HL-60 (cell line): ENCODE data around the gene GMDS.

Experiments
- POLR2AphosphoS5 ChIP-seq: IDR thresholded peaks from 2 replicates; pipeline ENCODE4 v1.6.1; 2012; ENCODE audit warnings: low read depth
- TF ChIP-seq, protein P1 (sequence below): IDR thresholded peaks from one replicate; pipeline ENCODE4 v1.5.1; 2011; ENCODE audit warnings: low read length, control low read depth, inconsistent platforms; ENCODE audit not compliant: insufficient read depth

DNA sequence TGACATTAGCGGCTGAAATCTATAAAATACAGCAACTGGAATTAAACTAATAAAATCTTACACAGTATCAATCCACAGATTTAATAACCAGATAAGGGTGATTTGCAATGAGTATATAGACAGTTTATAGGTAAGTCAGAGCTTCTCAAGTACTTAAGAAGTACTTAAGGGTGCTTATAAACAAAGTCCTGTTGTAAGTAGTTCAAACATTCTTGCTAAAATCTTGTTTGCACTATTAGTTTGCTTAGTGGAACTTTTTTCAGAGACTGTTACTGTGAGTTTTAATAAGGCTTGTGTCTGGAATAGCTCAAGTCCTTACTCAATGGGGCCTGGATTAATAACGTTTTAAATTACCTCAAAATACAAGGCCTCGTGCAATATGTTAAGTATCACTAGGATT, 240.5 kb downstream of the GMDS start:
- TF ChIP-seq, protein P1, sequence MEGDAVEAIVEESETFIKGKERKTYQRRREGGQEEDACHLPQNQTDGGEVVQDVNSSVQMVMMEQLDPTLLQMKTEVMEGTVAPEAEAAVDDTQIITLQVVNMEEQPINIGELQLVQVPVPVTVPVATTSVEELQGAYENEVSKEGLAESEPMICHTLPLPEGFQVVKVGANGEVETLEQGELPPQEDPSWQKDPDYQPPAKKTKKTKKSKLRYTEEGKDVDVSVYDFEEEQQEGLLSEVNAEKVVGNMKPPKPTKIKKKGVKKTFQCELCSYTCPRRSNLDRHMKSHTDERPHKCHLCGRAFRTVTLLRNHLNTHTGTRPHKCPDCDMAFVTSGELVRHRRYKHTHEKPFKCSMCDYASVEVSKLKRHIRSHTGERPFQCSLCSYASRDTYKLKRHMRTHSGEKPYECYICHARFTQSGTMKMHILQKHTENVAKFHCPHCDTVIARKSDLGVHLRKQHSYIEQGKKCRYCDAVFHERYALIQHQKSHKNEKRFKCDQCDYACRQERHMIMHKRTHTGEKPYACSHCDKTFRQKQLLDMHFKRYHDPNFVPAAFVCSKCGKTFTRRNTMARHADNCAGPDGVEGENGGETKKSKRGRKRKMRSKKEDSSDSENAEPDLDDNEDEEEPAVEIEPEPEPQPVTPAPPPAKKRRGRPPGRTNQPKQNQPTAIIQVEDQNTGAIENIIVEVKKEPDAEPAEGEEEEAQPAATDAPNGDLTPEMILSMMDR = no peak
- no peak for TF ChIP-seq POLR2AphosphoS5
